IMR-90 (cell line): ENCODE results near the gene EPS8. TPM values are rescaled to one million over a fixed set of nuclear protein-coding genes. Genes with fewer than 3 reads are reported as not detected.

Experiments
- ATAC-seq: fragments of 200-7000 bp; cut with Tn5 transposase; 2 replicates; pipeline ENCODE4 v1.9.1; 2020; ENCODE audit warnings: low read depth, mild to moderate bottlenecking, moderate library complexity
- BruUV-seq: library from RNA; stranded (reverse); fragments of 400-500 nt; replicated peaks from 2 replicates; lab custom pipeline; 2021; lab: Mats Ljungman, UMichigan
- CTCF ChIA-PET: fragments of 300-600 bp; formaldehyde crosslinking; extraction: SDS; loops from one replicate; lab custom pipeline; 2021; ENCODE audit warnings: antibody characterized with exemption; lab: Yijun Ruan, JAX
- POLR2A ChIA-PET: fragments of 300-600 bp; sonication (Branson Sonifier 250); formaldehyde crosslinking; loops from one replicate; lab custom pipeline; 2022; ENCODE audit warnings: antibody characterized with exemption; ENCODE audit not compliant: unreplicated experiment; lab: Charles Lee
- DNase-seq: peaks from one replicate; pipeline ENCODE4 v3.0.0; 2013
- H2AFZ ChIP-seq: replicated peaks from 2 replicates; pipeline ENCODE3; 2013; ENCODE audit warnings: low read length, mild to moderate bottlenecking; ENCODE audit not compliant: poor library complexity
- H2AK5ac ChIP-seq: 2 replicates; pipeline ENCODE4 v1.6.1; 2013; ENCODE audit warnings: low read depth, low read length, inconsistent platforms
- H2AK9ac ChIP-seq: replicated peaks from 2 replicates; pipeline ENCODE3; 2013; ENCODE audit warnings: mild to moderate bottlenecking, low read depth, low read length, moderate library complexity; ENCODE audit not compliant: poor library complexity
- H2BK120ac ChIP-seq: 2 replicates; pipeline ENCODE4 v1.6.1; 2013; ENCODE audit warnings: low read depth, low read length, inconsistent platforms
- H2BK15ac ChIP-seq: 3 replicates; pipeline ENCODE4 v1.6.1; 2013; ENCODE audit warnings: low read depth, low read length, inconsistent platforms
- H2BK20ac ChIP-seq: 2 replicates; pipeline ENCODE4 v1.6.1; 2013; ENCODE audit warnings: low read depth, mild to moderate bottlenecking, inconsistent platforms, low read length, moderate library complexity
- H2BK5ac ChIP-seq: 2 replicates; pipeline ENCODE4 v1.6.1; 2013; ENCODE audit warnings: mild to moderate bottlenecking, low read depth, low read length, inconsistent platforms; ENCODE audit not compliant: poor library complexity, severe bottlenecking
- H3K14ac ChIP-seq: replicated peaks from 2 replicates; pipeline ENCODE4 v1.6.1; 2013; ENCODE audit warnings: low read depth, low read length, inconsistent platforms
- H3K18ac ChIP-seq: 2 replicates; pipeline ENCODE4 v1.6.1; 2013; ENCODE audit warnings: low read depth, low read length, control low read depth
- H3K23ac ChIP-seq: 2 replicates; pipeline ENCODE4 v1.6.1; 2013; ENCODE audit warnings: low read depth, low read length, inconsistent platforms
- H3K27ac ChIP-seq: 2 replicates; pipeline ENCODE4 v1.5.1; 2013; ENCODE audit warnings: mild to moderate bottlenecking, control low read depth, low read length; ENCODE audit not compliant: insufficient read depth
- H3K27me3 ChIP-seq: 2 replicates; pipeline ENCODE4 v1.6.1; 2013; ENCODE audit warnings: low read length; ENCODE audit not compliant: control insufficient read depth, insufficient read depth
- H3K36me3 ChIP-seq: 2 replicates; pipeline ENCODE4 v1.6.1; 2013; ENCODE audit warnings: low read length, mixed read lengths; ENCODE audit not compliant: control insufficient read depth, insufficient read depth
- H3K4ac ChIP-seq: 2 replicates; pipeline ENCODE4 v1.6.1; 2013; ENCODE audit warnings: low read depth, low read length, inconsistent platforms
- H3K4me1 ChIP-seq: 2 replicates; pipeline ENCODE4 v1.6.1; 2013; ENCODE audit warnings: low read length, mixed read lengths; ENCODE audit not compliant: control insufficient read depth, insufficient read depth
- H3K4me2 ChIP-seq: 2 replicates; pipeline ENCODE4 v1.6.1; 2013; ENCODE audit warnings: low read depth, mild to moderate bottlenecking, control low read depth, low read length, moderate library complexity
- H3K4me3 ChIP-seq: 2 replicates; pipeline ENCODE4 v1.5.1; 2013; ENCODE audit warnings: low read depth, mild to moderate bottlenecking, control low read depth, low read length, moderate library complexity; ENCODE audit not compliant: insufficient read depth
- H3K56ac ChIP-seq: 2 replicates; pipeline ENCODE4 v1.6.1; 2013; ENCODE audit warnings: low read length, inconsistent platforms; ENCODE audit not compliant: insufficient read depth; ENCODE audit errors: extremely low read depth
- H3K79me1 ChIP-seq, 2 experiments: 2 replicates each; pipeline ENCODE4 v1.6.1; 2013; ENCODE audit warnings: low read length in 2 of 2, inconsistent platforms in 1 of 2, low read depth in 1 of 2
- H3K9ac ChIP-seq: 2 replicates; pipeline ENCODE4 v1.6.1; 2013; ENCODE audit warnings: low read depth, low read length, control low read depth
- H3K9me1 ChIP-seq: 2 replicates; pipeline ENCODE4 v1.6.1; 2013; ENCODE audit warnings: low read length, inconsistent platforms; ENCODE audit not compliant: insufficient read depth
- H3K9me3 ChIP-seq: 2 replicates; pipeline ENCODE4 v1.6.1; 2013; ENCODE audit warnings: low read length; ENCODE audit not compliant: control insufficient read depth, insufficient read depth
- H4K20me1 ChIP-seq: 2 replicates; pipeline ENCODE4 v1.6.1; 2013; ENCODE audit warnings: low read length, inconsistent platforms; ENCODE audit not compliant: insufficient read depth
- H4K5ac ChIP-seq: 2 replicates; pipeline ENCODE4 v1.6.1; 2013; ENCODE audit warnings: mild to moderate bottlenecking, low read depth, low read length, control low read depth
- H4K8ac ChIP-seq, 2 experiments: 2 replicates each; pipeline ENCODE4 v1.6.1; 2013; ENCODE audit warnings: low read depth in 2 of 2, low read length in 2 of 2, control low read depth in 1 of 2, inconsistent platforms in 1 of 2
- H4K91ac ChIP-seq: 2 replicates; pipeline ENCODE4 v1.6.1; 2013; ENCODE audit warnings: low read depth, low read length, inconsistent platforms; ENCODE audit not compliant: insufficient read depth
- BHLHE40 ChIP-seq: fragments of 150-350 bp; IDR thresholded peaks from 2 replicates; pipeline ENCODE4 v1.6.1; 2016; ENCODE audit warnings: mild to moderate bottlenecking, low read depth, low read length
- CEBPB ChIP-seq: IDR thresholded peaks from 2 replicates; pipeline ENCODE4 v1.6.1; 2012; ENCODE audit warnings: low read depth, low read length, improper control_type of control experiment
- MAFK ChIP-seq: IDR thresholded peaks from 2 replicates; pipeline ENCODE4 v1.6.1; 2012; ENCODE audit warnings: low read depth, low read length, improper control_type of control experiment
- MAZ ChIP-seq: IDR thresholded peaks from 2 replicates; pipeline ENCODE4 v1.6.1; 2012; ENCODE audit warnings: low read depth, mild to moderate bottlenecking, low read length, improper control_type of control experiment, moderate library complexity, borderline replicate concordance
- RAD21 ChIP-seq: IDR thresholded peaks from 2 replicates; pipeline ENCODE4 v1.6.1; 2012; ENCODE audit warnings: low read length, improper control_type of control experiment
- RCOR1 ChIP-seq: IDR thresholded peaks from 2 replicates; pipeline ENCODE4 v1.6.1; 2012; ENCODE audit warnings: mild to moderate bottlenecking, low read length, improper control_type of control experiment; ENCODE audit not compliant: insufficient replicate concordance
- WGBS, 2 experiments: methylation state at CpG; one replicate each; pipeline versions ENCODE4 v1.1.5 to v1.1.7; 2013; ENCODE audit warnings: missing lambda C conversion rate in 2 of 2; ENCODE audit not compliant: insufficient read length in 1 of 2; ENCODE audit errors: extremely low coverage in 2 of 2; 5-methylcytosine and 5-hydroxymethylcytosine counted together
- dilution Hi-C: fragments of 300-500 bp; cut with HindIII; formaldehyde crosslinking; loops from one replicate; pipeline ENCODE4 v1.14.3; 2018; ENCODE audit warnings: low sequenced_read_pairs; ENCODE audit not compliant: unreplicated experiment
- in situ Hi-C: fragments of 300-500 bp; cut with MboI; formaldehyde crosslinking; loops from 3 replicates; pipeline ENCODE4 v1.14.3; 2019; ENCODE audit warnings: low sequenced_read_pairs, inconsistent platforms, mixed read lengths
- intact Hi-C: fragments of 100-400 bp; cut with micrococcal nuclease; formaldehyde crosslinking; loops from 2 replicates; pipeline ENCODE4 v1.10.0; 2022
- polyA plus RNA-seq, 3 experiments: library from polyadenylated mRNA; depleted of rRNA; stranded (reverse); fragments of >200 nt; gene quantifications; 2 replicates each; pipeline ENCODE4 v1.2.3, GENCODE V29; 2012; ENCODE audit warnings: low replicate concordance in 1 of 3
- total RNA-seq: library from RNA; depleted of rRNA; stranded (reverse); fragments of >200 nt; gene quantifications from 2 replicates; pipeline ENCODE4 v1.2.3, GENCODE V29; 2012

Gene EPS8
- total and polyA plus RNA-seq, 2 of the 4 experiments (the other 2 are of a cell fraction) = 45.1 to 104 TPM

DNA sequence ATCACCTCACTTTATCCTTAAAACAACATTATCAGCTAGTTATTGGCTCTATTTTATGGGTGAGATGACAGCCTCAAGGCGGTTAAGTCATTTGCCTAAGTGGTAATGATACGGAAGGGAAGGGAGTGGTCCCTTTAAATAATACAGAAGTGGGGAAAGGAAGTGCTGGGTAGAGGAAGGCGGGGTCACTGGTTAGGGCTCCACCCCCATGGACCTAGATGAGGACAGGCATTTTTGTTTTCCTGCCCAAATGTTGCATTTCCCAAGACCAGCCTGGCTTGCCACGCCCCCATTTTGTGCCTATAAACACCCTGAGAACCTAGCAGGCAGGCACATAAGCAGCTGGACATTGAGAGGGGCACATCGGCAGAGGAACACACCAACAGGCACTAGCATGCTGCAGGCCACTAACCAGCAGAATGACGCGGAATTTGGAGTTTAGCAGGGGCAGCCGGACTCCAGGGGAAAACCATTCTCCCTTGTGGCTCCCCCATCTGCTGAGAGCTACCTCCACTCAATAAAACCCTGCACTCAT, 100.9 kb downstream of the EPS8 start:
- in situ Hi-C loops = no loop called here
- Histone ChIP-seq H3K18ac (peak overlapping the region; percentile 7; the same call in 1 of the 2 replicates), H3K4ac (peak overlapping the region; percentile 32; the same call in 1 of the 2 replicates), H3K27ac (no peak overlapping the region; the same call in 1 of the 2 replicates), H3K36me3 (no peaks in the 10 kb centered on the region), H2AFZ (no peak overlapping the region), H3K27me3 (no peaks in the 10 kb centered on the region), H2BK15ac (0 out of 3 replicates have a peak overlapping the region, but pooled peaks have one; percentile 21), H3K56ac (no peak overlapping the region), H3K23ac (peak overlapping the region; percentile 1; the same call in 1 of the 2 replicates), H4K20me1 (no peaks in the 10 kb centered on the region), H3K9me1 (peaks cover 8% of the 10 kb centered on the region), H3K4me1 (peaks cover 17% of the 10 kb centered on the region), H4K8ac (peak overlapping the region in 1 of 2 experiments; percentile 32; a peak in 1 of 4 replicates), H3K4me3 (no peak overlapping the region), H3K14ac (0 out of 2 replicates have a peak overlapping the region, but pooled peaks have one; percentile 48), H4K5ac (no peak overlapping the region; the same call in 1 of the 2 replicates), H2AK9ac (no peak overlapping the region), H2BK120ac (peak overlapping the region; percentile 4; the same call in 1 of the 2 replicates), H2AK5ac (peak overlapping the region; percentile 9; the same call in 1 of the 2 replicates), H3K79me1 (peaks cover 23 to 59% of the 10 kb centered on the region in 2 experiments), H3K4me2 (peak overlapping the region; percentile 74; the same call in 1 of the 2 replicates), H4K91ac (no peak overlapping the region; the same call in 1 of the 2 replicates), H2BK5ac (no peak overlapping the region), H3K9me3 (no peaks in the 10 kb centered on the region), H2BK20ac (no peak overlapping the region; the same call in 1 of the 2 replicates), H3K9ac (no peak overlapping the region)
- BruUV-seq = no TSS peak
- TF ChIP-seq MAZ (no peak), CEBPB (no peak), MAFK (no peak), BHLHE40 (no peak), RCOR1 (no peak), RAD21 (no peak)
- POLR2A ChIA-PET = no interaction called here
- intact Hi-C loops = no loop called here
- WGBS, 2 experiments = 87% methylated on average over 5 of the region's 8 CpGs; no CpG with 5 or more reads in 1 of the 2 experiments
- DNase-seq = no peak
- CTCF ChIA-PET = interaction anchor here (0.6 to 1.6 kb wide), 3 partner anchors 15 to 840 kb away, joined by 3 to 5 read pairs (median 4); no protein-coding TSS in a partner anchor
- ATAC-seq = no peak
- dilution Hi-C loops = no loop called here
